ENCODE data around the gene SLC8A3.

Gene SLC8A3

GRCh38 chr14:69996216-69996615 is 192.5 kb downstream of the SLC8A3 start:
- no peak for DNase-seq (ENCODE audit: low read depth in 2 of 2)

All from stimulated activated CD8-positive, alpha-beta memory T cell treated with anti-CD3 and anti-CD28 coated beads, Interleukin-15, amount 100 ng/mL, for 4 hours (primary cell).